Skeletal muscle tissue (tissue), 4 donors: ENCODE data around the gene FAM120A. TPM values are rescaled to one million over a fixed set of nuclear protein-coding genes. Genes with fewer than 3 reads are reported as not detected.
A peak's percentile ranks its signal among the peaks of the same experiment; 100 is the strongest.

Experiments
- H3K27ac ChIP-seq: one replicate; pipeline ENCODE4 v1.7.0; 2013; ENCODE audit warnings: mild to moderate bottlenecking, low read depth, low read length, inconsistent platforms
- H3K27me3 ChIP-seq, 3 donors: one replicate each; pipeline ENCODE4 v1.7.0; 2013; ENCODE audit warnings: low read length in 3 of 3; ENCODE audit not compliant: control insufficient read depth in 3 of 3, insufficient read depth in 3 of 3
- H3K36me3 ChIP-seq, 3 donors: one replicate each; pipeline ENCODE4 v1.7.0; 2013; ENCODE audit warnings: low read length in 3 of 3; ENCODE audit not compliant: control insufficient read depth in 3 of 3, insufficient read depth in 3 of 3
- H3K4me1 ChIP-seq, 3 donors: one replicate each; pipeline ENCODE4 v1.7.0; 2013; ENCODE audit warnings: low read length in 3 of 3, mild to moderate bottlenecking in 3 of 3; ENCODE audit not compliant: control insufficient read depth in 3 of 3, insufficient read depth in 3 of 3
- H3K4me3 ChIP-seq, 3 donors: one replicate each; pipeline ENCODE4 v1.7.0; 2013; ENCODE audit warnings: low read length in 3 of 3
- H3K9ac ChIP-seq, 3 donors: one replicate each; pipeline ENCODE4 v1.7.0; 2013; ENCODE audit warnings: low read length in 3 of 3, mild to moderate bottlenecking in 3 of 3, moderate library complexity in 2 of 3, low read depth in 1 of 3
- H3K9me3 ChIP-seq, 3 donors: one replicate each; pipeline ENCODE4 v1.7.0; 2013; ENCODE audit warnings: low read length in 3 of 3; ENCODE audit not compliant: control insufficient read depth in 3 of 3
- total RNA-seq: library from RNA; depleted of rRNA; stranded (reverse); fragments of >200 nt; gene quantifications from one replicate; pipeline ENCODE4 v1.2.3, GENCODE V29; 2014
- donor health status: Osteomylitis.

Gene FAM120A
- total RNA-seq, 1 donor from 2014 or later, result 111 TPM

DNA sequence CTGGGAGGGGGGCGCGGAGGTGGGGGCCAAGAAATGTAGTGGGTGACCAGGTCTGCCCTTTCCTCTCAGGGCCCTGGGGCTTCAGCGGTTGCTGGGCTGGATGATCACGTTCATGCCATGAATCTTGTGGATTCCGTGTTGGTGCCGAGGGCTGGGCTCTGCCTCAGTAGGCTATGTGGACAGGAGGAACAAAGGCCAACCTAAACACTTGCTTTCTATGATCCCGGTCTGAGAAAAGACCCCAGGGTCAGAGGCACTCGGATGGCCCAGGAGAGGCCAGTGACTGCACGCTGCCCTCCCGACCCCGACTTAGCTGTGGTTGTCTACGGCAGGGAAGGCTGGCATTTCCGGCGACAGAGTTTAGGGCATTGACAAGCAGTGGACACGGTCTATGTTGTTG lies 151.5 kb downstream of the FAM120A start:
- H3K27ac ChIP-seq, result no peak overlapping the region
- H3K9me3 ChIP-seq, result peaks cover 0 to 2% (median 0%) of the 10 kb centered on the region in 3 donors
- H3K36me3 ChIP-seq, result no peaks in the 10 kb centered on the region
- H3K9ac ChIP-seq, result no peak overlapping the region
- H3K27me3 ChIP-seq, result no peaks in the 10 kb centered on the region
- H3K4me3 ChIP-seq, result no peak overlapping the region
- peaks cover 25 to 37% (median 34%) of the 10 kb centered on the region in 3 donors for H3K4me1 ChIP-seq

DNA sequence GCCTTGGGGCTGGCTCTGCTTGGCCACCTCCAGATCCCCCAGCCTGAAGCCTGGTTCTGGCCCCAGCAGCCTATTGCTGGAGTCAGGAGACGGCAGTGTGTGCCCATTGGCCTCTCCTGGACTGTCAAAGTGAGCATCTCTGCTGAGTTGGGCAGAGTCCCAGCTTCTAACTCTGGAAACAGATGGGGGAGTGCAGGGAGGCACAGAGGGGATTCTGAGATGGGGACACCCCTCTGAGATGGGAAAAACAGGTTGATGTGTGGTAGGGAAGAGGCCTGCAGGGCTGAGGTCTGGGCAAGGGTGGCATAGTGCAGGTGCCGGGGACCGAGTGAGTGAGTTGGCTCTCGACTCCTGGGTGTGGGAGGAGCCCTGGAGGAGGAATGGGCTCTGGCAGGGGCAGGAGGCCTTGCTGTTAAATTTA lies 152.4 kb downstream of the FAM120A start:
- Histone ChIP-seq H3K27me3 (no peaks in the 10 kb centered on the region), H3K9me3 (peaks cover 0 to 2% (median 0%) of the 10 kb centered on the region in 3 donors), H3K4me1 (peaks cover 22 to 31% (median 29%) of the 10 kb centered on the region in 3 donors), H3K9ac (no peak overlapping the region), H3K4me3 (peak overlapping the region in 1 of 3 donors; percentile 9), H3K36me3 (no peaks in the 10 kb centered on the region), H3K27ac (no peak overlapping the region)

DNA sequence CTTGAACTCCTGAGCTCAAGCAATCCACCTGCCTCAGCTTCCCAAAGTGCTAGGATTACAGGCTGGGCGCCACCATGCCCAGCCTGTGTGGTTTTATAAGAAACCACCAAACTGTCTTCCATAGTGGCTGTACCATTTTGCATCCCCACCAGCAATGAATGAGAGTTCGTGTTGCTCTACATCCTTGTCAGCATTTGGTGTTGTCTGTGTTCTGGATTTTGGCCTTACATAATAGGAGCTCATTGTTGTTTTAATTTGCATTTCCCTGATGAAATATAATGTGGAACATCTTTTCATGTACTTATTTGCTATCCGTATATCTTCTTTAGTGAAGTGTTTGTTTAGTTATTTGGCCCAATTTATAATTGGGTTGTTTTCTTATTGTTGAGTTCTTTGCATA lies 154.7 kb downstream of the FAM120A start:
- no peaks in the 10 kb centered on the region for H3K36me3 ChIP-seq
- H3K9me3 ChIP-seq, result peaks cover 0 to 7% (median 0%) of the 10 kb centered on the region in 3 donors
- no peak overlapping the region for H3K9ac ChIP-seq
- H3K27me3 ChIP-seq, result no peaks in the 10 kb centered on the region
- H3K4me3 ChIP-seq, result no peak overlapping the region
- H3K27ac ChIP-seq, result no peak overlapping the region
- peaks cover 4 to 9% (median 9%) of the 10 kb centered on the region in 3 donors for H3K4me1 ChIP-seq

DNA sequence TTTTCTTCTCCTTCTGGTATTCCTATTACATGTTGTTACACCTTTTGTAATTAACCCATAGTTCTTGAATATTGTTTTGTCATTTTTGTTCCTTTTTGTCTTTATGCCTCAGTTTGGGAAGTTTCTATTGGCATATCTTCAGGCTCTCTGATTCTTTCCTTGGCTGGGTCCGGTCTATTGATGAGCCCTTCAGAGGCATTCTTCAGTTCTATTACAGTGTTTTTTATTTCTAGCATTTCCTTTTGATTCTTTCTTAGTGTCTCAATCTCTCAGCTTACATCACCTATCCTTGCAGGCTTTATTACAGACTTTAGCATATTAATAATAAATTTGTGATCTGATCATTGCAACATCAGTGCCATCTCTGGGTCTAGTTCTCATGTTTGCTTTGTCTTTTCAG lies 158.7 kb downstream of the FAM120A start:
- Histone ChIP-seq H3K36me3 (no peaks in the 10 kb centered on the region), H3K27ac (no peak overlapping the region)

DNA sequence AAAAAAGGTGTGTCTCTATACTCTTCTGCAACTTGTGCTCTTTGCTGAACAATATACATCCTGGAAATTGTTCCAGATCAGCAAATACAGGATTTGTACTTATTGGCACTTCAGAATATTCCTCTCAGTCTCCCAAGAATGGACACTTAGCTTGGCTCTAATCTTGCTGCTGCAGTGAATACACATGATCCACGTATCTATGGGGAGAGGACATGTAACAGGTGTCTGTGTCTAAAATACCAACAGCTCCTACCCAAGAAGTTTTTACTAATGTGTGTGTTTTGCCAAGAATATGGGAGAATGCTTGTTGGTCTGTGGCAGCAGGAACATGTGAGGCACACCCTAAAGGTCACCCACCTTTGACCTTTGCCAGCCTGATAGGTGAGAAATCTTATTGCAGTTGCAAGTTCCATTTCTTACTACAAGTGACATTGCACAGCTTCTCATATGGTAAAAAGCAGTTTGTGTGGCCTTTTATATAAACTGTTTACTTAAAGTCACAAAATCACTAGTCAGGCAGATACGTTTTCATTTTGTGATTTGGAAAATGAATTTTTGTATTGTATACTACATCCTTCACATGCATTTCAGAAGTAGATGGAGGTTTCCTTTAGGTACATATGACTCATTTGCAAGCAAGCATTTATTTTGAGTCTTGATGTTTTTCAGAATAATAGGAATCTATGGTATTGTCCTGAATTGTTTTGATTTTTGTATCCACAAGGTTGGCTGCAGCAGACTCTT lies 160.7 kb downstream of the FAM120A start:
- H3K9me3 ChIP-seq, result peaks cover 0 to 7% (median 0%) of the 10 kb centered on the region in 3 donors
- H3K27me3 ChIP-seq, result no peaks in the 10 kb centered on the region
- no peak overlapping the region for H3K4me3 ChIP-seq
- no peak overlapping the region for H3K27ac ChIP-seq
- H3K36me3 ChIP-seq, result no peaks in the 10 kb centered on the region
- peaks cover 26 to 33% (median 29%) of the 10 kb centered on the region in 3 donors for H3K4me1 ChIP-seq
- no peak overlapping the region for H3K9ac ChIP-seq

More for the DNA sequence above, 158.7 kb downstream of the FAM120A start:
- Histone ChIP-seq H3K9ac (no peak overlapping the region), H3K4me1 (peaks cover 24 to 27% (median 25%) of the 10 kb centered on the region in 3 donors), H3K27me3 (no peaks in the 10 kb centered on the region), H3K4me3 (no peak overlapping the region), H3K9me3 (peaks cover 0 to 7% (median 0%) of the 10 kb centered on the region in 3 donors)

DNA sequence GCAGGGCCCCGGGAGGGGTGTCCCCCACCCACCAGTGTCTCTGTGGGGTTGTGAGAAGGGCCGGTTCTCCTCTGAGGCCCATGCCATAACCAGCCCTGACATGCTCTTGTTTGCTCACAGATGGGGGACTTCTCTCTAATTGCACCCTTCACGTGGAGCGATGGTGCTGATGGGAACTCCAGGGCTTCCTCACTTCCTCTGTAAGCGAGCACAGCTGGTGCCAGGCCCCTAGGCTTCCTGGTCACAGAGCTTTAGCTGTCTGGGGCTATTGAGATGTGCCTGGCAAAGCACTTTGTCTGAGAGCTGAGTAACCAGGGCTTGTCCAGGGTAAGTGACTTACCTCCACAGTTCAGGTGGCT lies 161.3 kb downstream of the FAM120A start:
- Histone ChIP-seq H3K9me3 (peaks cover 0 to 7% (median 0%) of the 10 kb centered on the region in 3 donors), H3K27me3 (no peaks in the 10 kb centered on the region), H3K27ac (no peak overlapping the region), H3K9ac (no peak overlapping the region), H3K4me1 (peaks cover 27 to 34% (median 33%) of the 10 kb centered on the region in 3 donors), H3K4me3 (no peak overlapping the region), H3K36me3 (no peaks in the 10 kb centered on the region)

DNA sequence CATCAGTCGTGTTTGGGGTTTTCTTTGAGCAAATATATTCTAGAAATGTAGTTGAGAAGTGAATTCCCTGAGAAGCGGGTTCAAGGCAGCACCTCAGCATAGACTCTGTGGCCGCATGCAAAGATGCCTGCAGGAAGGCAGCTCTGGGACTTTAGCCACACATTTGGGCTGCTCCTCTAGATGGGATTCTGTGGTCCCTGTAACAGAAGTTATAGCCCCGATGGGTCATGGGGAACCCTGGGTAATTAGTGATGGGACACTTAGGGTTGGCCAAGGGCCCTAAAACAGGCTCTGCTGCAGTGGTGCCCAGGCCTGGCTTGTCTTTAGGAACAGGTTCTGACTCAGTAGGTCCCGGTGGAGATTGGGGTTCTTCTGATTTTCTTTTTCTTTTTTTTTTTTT lies 161.7 kb downstream of the FAM120A start:
- Histone ChIP-seq H3K36me3 (peaks cover 0 to under 1% (median 0%) of the 10 kb centered on the region in 3 donors), H3K4me3 (no peak overlapping the region), H3K4me1 (peaks cover 27 to 37% (median 35%) of the 10 kb centered on the region in 3 donors), H3K27ac (no peak overlapping the region), H3K9ac (no peak overlapping the region), H3K9me3 (peaks cover 0 to 5% (median 0%) of the 10 kb centered on the region in 3 donors), H3K27me3 (no peaks in the 10 kb centered on the region)

DNA sequence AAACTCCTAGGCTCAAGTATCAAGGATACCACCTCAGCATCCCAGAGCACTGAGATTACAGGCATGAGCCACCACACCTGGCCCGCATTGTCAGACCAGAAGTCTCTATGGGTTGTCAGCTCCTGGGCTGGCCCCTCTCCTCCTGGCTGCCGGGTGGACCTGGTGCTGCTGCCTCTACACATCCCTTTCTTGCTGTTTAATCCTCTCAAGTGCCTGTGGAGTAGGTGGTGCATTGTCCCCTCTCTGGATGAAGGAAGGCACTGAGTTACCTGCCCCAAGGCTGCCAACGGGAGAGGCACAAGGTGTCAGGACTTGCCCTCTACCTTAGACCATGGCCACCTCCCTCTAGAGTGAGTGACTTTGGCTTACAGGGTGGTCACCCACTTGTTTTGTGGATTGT lies 162.3 kb downstream of the FAM120A start:
- Histone ChIP-seq H3K36me3 (peaks cover 0 to 2% (median 0%) of the 10 kb centered on the region in 3 donors), H3K4me1 (peaks cover 27 to 42% (median 38%) of the 10 kb centered on the region in 3 donors), H3K27me3 (no peaks in the 10 kb centered on the region), H3K9ac (peak overlapping the region in 1 of 3 donors; percentile 25), H3K9me3 (peaks cover 0 to 5% (median 0%) of the 10 kb centered on the region in 3 donors), H3K27ac (no peak overlapping the region), H3K4me3 (no peak overlapping the region)

DNA sequence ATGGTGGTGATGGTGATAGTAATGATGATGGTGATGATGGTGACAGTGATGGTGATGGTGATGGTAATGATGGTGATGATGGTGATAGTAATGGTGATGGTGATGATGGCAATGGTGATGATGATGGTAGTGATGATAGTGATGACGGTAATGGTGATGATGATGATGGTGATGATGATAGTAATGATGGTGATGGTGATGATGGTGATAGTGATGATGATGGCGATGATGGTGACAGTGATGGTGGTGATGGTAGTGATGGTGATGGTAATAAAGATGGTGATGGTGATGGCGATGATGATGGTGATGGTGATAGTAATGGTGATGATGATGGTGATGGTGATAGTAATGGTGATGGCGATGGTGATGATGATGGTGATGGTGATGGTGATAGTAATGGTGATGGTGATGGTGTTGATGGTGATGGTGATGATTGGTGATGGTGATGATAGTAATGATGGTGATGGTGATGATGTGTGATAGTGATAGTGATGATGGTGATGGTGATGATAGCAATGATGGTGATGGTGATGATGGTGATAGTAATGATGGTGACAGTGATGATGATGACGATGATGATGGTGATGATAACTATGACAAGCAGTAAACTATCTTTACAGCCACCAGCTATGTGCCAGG lies 163.5 kb downstream of the FAM120A start:
- Histone ChIP-seq H3K27ac (no peak overlapping the region), H3K4me3 (no peak overlapping the region)

More for the DNA sequence above, 163.5 kb downstream of the FAM120A start:
- Histone ChIP-seq H3K36me3 (peaks cover 0 to 2% (median 0%) of the 10 kb centered on the region in 3 donors), H3K9ac (no peak overlapping the region), H3K27me3 (no peaks in the 10 kb centered on the region), H3K9me3 (peaks cover 0 to 1% (median 0%) of the 10 kb centered on the region in 3 donors), H3K4me1 (peaks cover 38 to 54% (median 50%) of the 10 kb centered on the region in 3 donors)
